GM12891 (cell line): ENCODE results near the gene SLC45A2.

Source experiments
- POLR2A ChIP-seq: IDR thresholded peaks from 2 replicates; pipeline ENCODE4 v1.6.1; 2011; ENCODE audit warnings: low read depth, low read length, control low read depth
- TAF1 ChIP-seq: IDR thresholded peaks from 2 replicates; pipeline ENCODE4 v1.6.1; 2011; ENCODE audit warnings: low read depth, low read length, control low read depth

GRCh38 chr5:33941090-33941489 lies 43.4 kb downstream of the SLC45A2 start:
- TF ChIP-seq POLR2A (no peak), TAF1 (no peak)
